Right hindlimb (tissue), 1 donor: ENCODE data around the gene SGK2.
"Not testable (repeated sequence)": the region's sequence is repeated elsewhere in the genome, so short reads cannot be mapped to it uniquely, and the experiment has no call there.

Experiments used
- DNase-seq: peaks from one replicate; pipeline ENCODE4 v3.0.0-alpha.2; 2018

The SGK2 gene

DNA sequence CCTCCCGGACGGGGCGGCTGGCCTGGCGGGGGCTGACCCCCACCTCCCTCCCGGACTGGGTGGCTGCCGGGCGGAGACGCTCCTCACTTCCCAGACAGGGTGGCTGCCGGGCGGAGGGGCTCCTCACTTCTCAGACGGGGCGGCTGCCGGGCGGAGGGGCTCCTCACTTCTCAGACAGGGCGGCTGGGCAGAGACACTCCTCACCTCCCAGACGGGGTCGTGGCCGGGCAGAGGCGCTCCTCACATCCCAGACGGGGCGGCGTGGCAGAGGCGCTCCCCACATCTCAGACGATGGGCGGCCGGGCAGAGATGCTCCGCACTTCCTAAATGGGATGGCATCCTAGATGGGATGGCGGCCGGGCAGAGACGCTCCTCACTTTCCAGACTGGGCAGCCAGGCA is 48.5 kb downstream of the SGK2 start:
- DNase-seq = not testable (repeated sequence)

DNA sequence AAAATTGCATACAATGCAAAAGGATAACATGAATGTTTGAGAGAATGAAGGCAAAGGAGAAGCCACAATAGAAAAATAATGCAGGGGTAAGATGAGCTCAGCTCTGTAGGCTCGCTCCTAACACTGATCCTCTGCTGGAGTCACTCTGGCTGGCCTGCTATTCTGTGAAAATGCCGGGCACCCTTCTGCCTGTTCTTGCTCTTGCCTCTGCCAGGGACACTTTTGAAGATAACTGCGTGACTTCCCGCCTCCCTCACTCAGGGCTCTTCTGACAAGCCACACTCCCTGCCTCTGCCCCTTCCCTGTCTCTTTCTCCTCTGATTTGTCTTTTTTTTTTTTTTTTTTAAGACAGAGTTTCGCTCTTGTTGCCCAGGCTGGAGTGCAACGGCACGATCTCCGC is 72.8 kb downstream of the SGK2 start:
- no peak for DNase-seq
